HG03039 (cell line): ENCODE data around the gene PLD1.
"Not testable (repeated sequence)": the region's sequence is repeated elsewhere in the genome, so short reads cannot be mapped to it uniquely, and the experiment has no call there.

Experiments
- ATAC-seq: cut with Tn5 transposase; IDR thresholded peaks from one replicate; pipeline ENCODE4 v1.9.1; 2021; ENCODE audit warnings: mild to moderate bottlenecking, moderate library complexity; ENCODE audit not compliant: unreplicated experiment

PLD1 gene

DNA sequence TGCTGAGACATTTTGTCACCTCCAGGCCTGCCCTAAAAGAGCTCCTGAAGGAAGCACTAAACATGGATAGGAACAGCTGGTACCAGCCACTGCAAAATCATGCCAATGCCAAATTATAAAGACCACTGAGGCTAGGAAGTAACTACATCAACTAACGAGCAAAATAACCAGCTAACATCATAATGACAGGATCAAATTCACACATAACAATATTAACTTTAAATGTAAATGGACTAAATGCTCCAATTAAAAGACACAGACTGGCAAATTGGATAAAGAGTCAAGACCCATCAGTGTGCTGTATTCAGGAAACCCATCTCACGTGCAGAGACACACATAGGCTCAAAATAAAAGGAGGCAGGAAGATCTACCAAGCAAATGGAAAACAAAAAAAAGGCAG is 183.5 kb downstream of the PLD1 start:
- ATAC-seq = not testable (repeated sequence)

- ATAC-seq = no peak
Measured at GRCh38 chr3:171622126-171622525, 188.2 kb downstream of the PLD1 start.

GRCh38 chr3:171620825-171621434 is 189.4 kb downstream of the PLD1 start:
- ATAC-seq = no peak

DNA sequence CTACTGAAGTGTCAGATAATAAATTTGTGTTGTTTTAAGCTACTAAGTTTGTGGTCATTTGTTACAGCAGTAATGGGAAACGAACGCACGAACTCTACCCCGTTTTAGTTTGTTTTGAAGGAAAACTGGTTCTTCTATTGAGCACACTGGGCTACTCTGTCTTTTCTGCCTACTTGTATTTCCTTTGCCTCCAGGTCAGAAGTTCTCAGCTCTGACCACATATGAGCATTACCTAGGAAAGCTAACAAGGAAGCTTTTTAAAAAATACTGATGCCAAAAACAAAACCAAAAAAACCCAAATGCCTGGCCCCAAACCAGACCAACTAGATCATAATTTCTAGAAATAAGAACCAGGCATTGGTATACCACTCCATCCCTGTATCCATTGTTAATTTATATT is 193.5 kb downstream of the PLD1 start:
- no peak for ATAC-seq

GRCh38 chr3:171615686-171616085 is 194.6 kb downstream of the PLD1 start:
- ATAC-seq = no peak

DNA sequence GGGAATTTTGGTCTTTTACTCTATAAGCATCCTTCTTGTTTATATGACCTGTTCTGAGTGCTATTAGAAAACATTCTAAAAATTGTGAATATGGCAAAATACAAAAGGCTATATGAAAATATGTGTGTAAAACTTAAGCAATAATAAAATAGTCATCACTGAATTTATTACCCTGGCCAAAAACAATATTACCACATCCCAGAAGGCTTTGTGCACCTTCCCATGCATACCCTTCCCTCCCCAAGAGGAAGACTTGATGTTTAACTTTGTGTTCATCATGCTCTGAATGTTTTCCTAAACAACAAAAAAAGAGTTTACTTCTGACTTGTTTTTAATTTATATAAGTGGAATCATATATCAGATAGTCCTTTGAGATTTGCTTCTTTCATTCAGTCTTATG is 195.0 kb downstream of the PLD1 start:
- ATAC-seq = no peak

DNA sequence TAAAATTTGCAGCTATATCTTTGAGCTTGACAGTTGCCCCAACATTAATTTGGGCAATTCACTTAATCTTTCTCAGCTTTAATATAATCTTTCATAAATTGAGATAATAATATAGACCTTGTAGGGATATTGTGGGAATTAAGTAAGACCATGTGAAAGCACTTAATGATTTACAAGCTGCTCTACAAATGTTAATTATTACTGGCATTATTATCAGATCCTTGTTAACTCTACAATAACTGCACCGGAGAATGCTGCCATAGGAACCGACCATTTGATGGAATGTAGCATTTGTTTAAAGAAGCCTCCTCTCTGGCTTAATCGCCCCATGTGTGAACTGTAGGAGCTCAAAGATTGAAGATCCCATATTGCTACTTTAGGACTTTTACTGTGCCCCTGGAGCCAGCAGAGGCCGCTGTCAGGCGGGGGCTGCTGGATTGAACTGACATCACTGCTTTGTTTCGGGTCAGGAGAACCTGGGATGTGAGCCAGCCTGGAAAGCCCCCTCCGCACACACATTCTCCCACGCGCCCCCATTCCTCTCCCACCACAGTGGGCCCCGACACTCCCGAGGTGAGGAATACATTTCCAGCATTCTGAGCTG is 195.9 kb downstream of the PLD1 start:
- no peak for ATAC-seq

DNA sequence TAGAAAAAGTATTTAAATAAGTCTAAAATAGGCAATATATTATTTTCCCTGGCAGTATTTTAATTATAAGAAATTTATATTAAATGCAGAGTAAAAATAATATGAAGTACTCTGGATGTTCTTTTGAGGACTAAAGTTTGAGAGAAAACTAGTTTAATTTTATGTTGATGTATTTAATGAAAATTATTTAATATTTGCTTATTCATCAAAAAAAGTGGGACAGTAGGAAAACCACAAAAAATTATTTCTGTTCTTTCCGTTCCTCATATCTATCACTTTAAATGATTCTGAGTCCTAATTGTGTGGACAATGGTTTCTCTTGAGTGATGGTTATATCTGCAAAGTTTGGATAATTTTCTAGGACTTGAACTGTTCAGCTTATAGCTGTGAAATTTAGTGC is 202.8 kb downstream of the PLD1 start:
- ATAC-seq = no peak

- no peak for ATAC-seq
Measured at GRCh38 chr3:171606151-171606751, 204.0 kb downstream of the PLD1 start.

- no peak for ATAC-seq
Measured at GRCh38 chr3:171604370-171604769, 205.9 kb downstream of the PLD1 start.

DNA sequence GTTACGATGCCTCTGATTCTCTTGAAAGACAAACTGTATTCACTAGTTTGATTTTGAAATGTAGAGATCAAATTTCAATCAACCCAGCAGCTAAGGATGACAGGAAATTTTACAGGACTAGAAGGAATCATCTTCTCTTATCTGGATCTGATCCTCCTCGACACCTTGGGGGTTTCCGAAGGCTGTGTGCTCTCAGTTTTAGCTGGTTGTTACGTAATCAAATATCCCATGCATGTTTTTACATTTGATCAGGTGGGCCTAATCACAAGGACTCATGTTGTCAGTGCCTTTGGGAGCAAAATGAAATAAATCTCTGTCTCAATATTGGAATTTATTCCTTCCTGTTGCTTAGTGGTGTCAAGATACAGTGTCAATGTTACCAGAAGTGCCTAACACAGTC is 208.2 kb downstream of the PLD1 start:
- ATAC-seq = no peak

GRCh38 chr3:171600030-171600429 is 210.3 kb downstream of the PLD1 start:
- ATAC-seq = no peak

DNA sequence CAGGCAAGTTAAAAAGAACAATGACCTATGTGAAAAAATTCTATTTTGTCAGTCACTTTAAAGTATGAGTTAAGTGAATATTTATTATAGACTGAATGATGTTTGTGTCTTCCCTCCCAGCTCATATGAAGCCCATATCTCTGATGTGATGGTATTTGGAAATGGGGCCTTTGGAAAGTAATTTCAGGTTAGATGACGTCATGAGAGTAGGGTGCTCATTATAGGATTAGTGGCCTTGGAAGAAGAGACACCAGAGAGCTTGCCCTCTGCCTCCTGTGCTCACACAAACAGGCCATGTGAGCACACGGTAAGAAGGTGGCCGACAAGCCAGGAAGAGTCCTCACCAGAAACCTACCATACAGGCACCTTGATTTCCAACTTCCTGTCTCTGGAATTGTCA is 211.3 kb downstream of the PLD1 start:
- ATAC-seq = no peak

- no peak for ATAC-seq
Measured at GRCh38 chr3:171592786-171593185, 217.5 kb downstream of the PLD1 start.

DNA sequence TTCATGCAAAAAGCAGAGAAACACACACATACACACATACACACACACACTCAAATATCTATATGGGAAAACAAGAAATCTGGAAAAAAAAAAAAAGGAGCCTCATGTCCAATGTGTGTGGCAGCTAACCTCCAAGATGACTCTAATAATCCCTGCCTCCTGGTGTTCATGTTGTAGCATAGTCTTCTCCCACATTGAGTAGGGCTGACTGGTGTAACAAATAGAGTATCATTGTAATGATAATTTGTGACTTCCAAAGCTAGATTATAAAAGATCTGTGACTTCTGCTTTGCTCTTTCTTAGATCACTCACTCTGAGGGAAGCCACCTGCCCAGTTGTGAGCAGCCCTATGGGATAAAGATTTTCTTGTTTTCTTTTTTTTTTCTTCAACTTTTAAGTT is 219.2 kb downstream of the PLD1 start:
- ATAC-seq = no peak

DNA sequence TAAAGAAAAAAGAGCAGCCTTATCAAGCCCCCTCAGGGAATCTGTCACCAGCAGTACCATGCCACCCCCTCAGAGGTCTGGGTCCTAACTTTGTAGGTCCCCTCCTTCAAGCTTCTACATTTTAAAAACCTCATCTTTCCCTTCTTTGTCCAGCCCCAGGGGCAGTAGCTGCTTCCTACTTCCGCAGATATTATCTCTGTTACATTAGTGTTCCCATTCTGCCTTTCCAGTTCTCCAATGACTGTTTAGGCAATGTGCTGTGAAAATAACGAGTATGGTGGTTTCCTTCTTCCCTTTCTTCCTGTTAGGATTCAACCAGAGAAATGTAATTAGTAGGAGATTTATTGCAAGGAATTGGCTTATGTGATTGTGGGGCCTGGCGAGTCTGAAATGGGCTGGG is 224.0 kb downstream of the PLD1 start:
- no peak for ATAC-seq

DNA sequence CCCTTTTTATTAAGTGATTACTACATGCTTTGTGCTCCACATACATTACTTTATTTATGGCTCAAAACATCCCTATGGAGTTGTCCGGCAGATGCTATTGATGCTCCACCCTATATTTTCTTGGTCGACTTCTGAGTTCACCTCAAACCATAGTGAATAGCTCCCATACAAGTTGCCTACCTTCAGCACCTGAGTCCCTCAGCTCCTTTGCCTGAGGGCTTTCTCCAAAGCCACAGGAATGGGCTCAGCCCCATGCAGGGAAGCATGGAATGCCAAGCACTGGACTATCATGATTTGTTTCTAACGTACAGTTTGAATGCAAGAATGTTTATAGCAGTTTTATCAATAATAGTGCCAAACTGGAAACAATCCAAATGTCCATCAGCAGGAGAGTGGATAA is 225.2 kb downstream of the PLD1 start:
- no peak for ATAC-seq

DNA sequence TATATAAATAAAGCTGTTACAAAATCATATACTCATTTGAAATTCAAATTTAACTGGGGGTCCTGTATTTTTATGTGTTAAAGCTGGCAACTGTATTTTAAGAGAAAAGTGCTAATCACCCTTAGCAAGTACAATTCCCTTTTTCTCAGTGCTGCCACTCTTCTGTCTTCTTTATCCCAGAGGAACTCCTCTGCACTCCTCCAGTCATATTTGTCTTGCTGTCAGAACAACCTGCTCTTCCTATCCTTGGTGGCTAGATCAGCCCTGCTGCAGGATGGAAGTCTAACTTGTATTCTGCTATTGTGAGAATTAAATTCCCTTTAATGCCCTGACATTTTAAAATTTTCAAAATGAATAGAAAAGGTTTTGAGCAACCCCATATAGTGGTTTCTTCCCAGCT is 226.2 kb downstream of the PLD1 start:
- ATAC-seq = no peak

DNA sequence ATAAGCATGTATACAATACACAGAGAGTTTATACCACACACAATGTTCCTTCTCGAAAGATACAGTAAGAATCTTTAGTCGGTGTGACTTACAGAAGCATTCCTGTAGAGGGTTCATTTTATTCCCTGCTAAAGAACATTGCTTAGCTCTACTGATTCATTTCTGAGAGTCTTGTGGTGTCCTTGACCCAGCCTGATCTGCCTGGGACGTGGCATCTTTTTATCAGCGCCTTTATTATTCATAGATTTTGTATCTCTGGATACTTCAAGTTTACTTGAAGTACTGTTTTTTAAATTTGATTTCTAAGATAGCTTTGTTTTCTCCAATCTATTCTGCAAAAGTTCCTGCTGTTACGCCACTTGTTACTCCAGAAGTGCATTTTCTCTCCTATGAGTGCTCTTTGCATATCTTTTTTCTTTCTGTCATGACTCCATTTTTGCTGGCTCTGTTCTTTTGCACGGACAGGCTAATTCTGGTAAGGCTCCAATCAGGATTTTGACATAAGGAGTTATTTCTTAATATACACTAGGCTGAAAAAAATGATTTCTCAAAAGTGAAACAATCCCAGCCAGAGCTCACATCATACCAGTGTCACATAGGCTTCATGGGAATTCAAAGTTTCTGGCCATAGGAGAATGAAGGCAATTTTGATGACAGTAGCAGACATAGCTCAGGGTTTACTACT is 235.6 kb downstream of the PLD1 start:
- no peak for ATAC-seq

DNA sequence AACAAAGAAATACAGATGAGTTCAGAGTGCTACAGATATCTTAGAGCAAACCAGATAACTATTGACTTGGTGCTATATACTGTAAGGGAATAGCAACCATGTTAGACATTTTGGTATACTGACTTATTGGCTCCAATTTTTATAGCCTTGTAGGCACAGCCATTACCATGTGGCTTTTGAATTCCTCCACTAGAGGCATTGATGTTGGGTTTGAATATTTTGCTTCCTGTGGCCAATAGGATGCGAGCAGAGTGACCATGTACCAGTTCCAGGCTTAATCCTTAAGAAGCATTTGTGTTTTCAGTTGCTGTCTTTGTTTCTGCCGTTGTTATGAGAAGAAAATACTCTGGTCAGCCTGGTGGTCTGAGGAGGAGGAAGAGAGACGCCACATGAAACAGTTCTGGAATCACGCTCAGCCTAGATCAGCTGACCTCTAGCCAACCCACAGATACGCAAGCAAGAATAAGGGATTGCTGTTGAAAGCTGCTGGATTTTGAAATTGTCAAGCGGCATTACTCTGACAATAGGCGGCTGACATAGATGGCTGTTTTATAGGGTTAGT is 240.6 kb downstream of the PLD1 start:
- ATAC-seq = no peak

DNA sequence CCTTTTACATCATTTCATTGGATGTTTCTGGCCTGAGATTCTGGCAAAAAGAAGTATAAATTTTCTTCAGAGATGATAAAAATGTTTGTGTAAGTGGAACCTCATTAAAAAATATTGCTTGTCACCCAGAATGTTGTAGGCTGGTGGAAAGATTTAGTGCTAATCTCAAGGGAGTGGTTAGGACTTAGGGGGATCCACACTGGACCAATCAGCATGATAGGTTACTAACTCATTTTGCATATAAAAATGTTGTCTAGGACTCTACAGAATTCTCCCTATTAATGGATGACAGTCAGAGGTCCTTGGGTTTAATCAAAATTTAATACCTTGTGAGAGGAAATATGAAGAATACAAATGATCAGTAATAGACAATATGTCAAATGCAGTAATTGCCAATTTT is 241.5 kb downstream of the PLD1 start:
- ATAC-seq = no peak
